HL-60 (cell line): Measurements from ENCODE around the gene G3BP2.
A peak's percentile ranks its signal among the peaks of the same experiment; 100 is the strongest.

ENCODE experiments used
- DNase-seq, 2 experiments: peaks; one replicate each; pipeline ENCODE4 v3.0.0-alpha.2; 2010 to 2020; ENCODE audit warnings: low read depth in 1 of 2, low spot score in 1 of 2
- H3K27ac ChIP-seq: fragments of 250-450 bp; sonication (Bioruptor Pico); replicated peaks from 2 replicates; pipeline ENCODE4 v1.5.1; 2020; ENCODE audit warnings: mild to moderate bottlenecking, moderate library complexity
- H3K27me3 ChIP-seq: fragments of 250-450 bp; sonication (Bioruptor Pico); 2 replicates; pipeline ENCODE4 v1.5.1; 2021; ENCODE audit warnings: mild to moderate bottlenecking, moderate library complexity; ENCODE audit not compliant: insufficient read depth, poor library complexity, severe bottlenecking
- H3K4me3 ChIP-seq: replicated peaks from 2 replicates; pipeline ENCODE4 v1.5.1; 2011; ENCODE audit warnings: mild to moderate bottlenecking, control low read depth, low read length; ENCODE audit not compliant: insufficient read depth
- GABPA ChIP-seq: IDR thresholded peaks from 2 replicates; pipeline ENCODE4 v1.6.1; 2012; ENCODE audit warnings: low read depth
- POLR2AphosphoS5 ChIP-seq: IDR thresholded peaks from 2 replicates; pipeline ENCODE4 v1.6.1; 2012; ENCODE audit warnings: low read depth
- SPI1 ChIP-seq: IDR thresholded peaks from 2 replicates; pipeline ENCODE4 v1.6.1; 2012; ENCODE audit warnings: low read depth, mild to moderate bottlenecking, borderline replicate concordance
- TF ChIP-seq, protein P1 (sequence below): IDR thresholded peaks from one replicate; pipeline ENCODE4 v1.5.1; 2011; ENCODE audit warnings: low read length, control low read depth, inconsistent platforms; ENCODE audit not compliant: insufficient read depth
- TF ChIP-seq, protein P2 (sequence below): IDR thresholded peaks from 2 replicates; pipeline ENCODE4 v1.6.1; 2012; ENCODE audit warnings: low read depth; ENCODE audit not compliant: insufficient replicate concordance

Gene G3BP2

DNA sequence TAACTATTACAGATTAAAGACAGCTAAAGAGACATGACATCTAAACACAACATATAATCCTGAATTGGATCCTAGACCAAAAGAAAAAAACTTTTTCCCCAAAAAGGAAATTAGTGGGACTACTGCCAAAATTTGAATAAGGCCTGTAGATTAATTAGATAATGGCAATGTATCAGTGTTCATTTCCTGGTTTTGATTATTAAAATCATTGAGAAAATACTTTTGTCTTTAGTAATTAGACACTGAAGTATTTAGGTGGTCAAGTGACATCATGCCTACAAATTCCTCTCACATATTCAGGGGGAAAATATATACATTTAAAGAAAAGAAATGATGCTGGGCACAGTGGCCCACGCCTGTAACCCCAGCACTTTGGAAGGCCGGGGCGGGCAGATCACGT lies 40.8 kb upstream of the G3BP2 start:
- Histone ChIP-seq H3K4me3 (no peak overlapping the region), H3K27me3 (no peaks in the 10 kb centered on the region), H3K27ac (no peak overlapping the region)
- no peak for DNase-seq
- TF ChIP-seq, protein P1, sequence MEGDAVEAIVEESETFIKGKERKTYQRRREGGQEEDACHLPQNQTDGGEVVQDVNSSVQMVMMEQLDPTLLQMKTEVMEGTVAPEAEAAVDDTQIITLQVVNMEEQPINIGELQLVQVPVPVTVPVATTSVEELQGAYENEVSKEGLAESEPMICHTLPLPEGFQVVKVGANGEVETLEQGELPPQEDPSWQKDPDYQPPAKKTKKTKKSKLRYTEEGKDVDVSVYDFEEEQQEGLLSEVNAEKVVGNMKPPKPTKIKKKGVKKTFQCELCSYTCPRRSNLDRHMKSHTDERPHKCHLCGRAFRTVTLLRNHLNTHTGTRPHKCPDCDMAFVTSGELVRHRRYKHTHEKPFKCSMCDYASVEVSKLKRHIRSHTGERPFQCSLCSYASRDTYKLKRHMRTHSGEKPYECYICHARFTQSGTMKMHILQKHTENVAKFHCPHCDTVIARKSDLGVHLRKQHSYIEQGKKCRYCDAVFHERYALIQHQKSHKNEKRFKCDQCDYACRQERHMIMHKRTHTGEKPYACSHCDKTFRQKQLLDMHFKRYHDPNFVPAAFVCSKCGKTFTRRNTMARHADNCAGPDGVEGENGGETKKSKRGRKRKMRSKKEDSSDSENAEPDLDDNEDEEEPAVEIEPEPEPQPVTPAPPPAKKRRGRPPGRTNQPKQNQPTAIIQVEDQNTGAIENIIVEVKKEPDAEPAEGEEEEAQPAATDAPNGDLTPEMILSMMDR = no peak
- TF ChIP-seq SPI1 (no peak), GABPA (no peak), POLR2AphosphoS5 (no peak)
- TF ChIP-seq, protein P2, sequence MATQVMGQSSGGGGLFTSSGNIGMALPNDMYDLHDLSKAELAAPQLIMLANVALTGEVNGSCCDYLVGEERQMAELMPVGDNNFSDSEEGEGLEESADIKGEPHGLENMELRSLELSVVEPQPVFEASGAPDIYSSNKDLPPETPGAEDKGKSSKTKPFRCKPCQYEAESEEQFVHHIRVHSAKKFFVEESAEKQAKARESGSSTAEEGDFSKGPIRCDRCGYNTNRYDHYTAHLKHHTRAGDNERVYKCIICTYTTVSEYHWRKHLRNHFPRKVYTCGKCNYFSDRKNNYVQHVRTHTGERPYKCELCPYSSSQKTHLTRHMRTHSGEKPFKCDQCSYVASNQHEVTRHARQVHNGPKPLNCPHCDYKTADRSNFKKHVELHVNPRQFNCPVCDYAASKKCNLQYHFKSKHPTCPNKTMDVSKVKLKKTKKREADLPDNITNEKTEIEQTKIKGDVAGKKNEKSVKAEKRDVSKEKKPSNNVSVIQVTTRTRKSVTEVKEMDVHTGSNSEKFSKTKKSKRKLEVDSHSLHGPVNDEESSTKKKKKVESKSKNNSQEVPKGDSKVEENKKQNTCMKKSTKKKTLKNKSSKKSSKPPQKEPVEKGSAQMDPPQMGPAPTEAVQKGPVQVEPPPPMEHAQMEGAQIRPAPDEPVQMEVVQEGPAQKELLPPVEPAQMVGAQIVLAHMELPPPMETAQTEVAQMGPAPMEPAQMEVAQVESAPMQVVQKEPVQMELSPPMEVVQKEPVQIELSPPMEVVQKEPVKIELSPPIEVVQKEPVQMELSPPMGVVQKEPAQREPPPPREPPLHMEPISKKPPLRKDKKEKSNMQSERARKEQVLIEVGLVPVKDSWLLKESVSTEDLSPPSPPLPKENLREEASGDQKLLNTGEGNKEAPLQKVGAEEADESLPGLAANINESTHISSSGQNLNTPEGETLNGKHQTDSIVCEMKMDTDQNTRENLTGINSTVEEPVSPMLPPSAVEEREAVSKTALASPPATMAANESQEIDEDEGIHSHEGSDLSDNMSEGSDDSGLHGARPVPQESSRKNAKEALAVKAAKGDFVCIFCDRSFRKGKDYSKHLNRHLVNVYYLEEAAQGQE = no peak

DNA sequence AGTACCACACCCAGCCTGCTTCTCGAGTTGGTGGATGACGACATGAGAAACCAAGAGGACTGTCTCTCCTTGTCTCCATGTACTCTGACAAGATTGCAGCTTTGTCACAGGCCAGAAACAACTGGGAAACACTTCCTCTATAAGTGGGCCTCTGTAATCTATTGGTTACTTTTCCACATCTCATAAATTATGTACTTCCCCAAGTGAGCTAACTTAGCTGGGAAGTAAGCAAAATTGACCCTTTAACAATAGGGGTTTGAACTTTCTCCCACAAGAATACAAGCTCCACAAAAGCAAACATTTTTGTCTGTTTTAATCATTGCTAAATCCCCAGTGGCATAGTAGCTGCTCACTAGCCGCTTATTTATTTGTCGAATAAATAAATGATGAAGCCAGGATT lies 37.0 kb upstream of the G3BP2 start:
- H3K27ac ChIP-seq = no peak overlapping the region
- no peak for DNase-seq
- H3K4me3 ChIP-seq = no peak overlapping the region
- H3K27me3 ChIP-seq = no peaks in the 10 kb centered on the region
- TF ChIP-seq SPI1 = peak; percentile 22; the same call in 1 of the 2 replicates
- TF ChIP-seq GABPA = no peak

DNA sequence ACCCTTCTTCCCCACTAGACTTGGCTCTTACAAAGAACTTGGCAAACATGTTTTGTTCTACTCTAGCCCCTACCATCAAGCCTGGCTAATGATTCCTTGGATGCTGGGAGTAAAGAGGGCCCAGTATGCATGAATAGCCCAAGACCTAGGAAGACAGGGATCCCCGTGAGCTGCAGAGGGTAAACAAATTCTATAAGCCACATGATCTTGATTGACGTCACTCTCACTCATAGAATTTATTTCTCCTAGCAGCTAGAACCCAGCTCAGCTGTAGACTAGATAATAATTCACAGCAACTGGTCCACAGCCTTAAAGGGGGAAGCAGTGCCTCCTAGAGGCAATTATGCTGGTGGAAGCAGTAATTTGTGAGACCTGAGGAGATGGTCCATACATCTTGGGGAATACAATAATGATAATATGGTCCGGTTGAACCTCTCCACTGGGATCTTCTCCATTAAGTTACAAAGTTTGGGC lies 35.0 kb upstream of the G3BP2 start:
- TF ChIP-seq, protein P2 = no peak
- TF ChIP-seq, protein P1 = peak; percentile 47
- Histone ChIP-seq H3K27ac (no peak overlapping the region), H3K27me3 (no peaks in the 10 kb centered on the region), H3K4me3 (no peak overlapping the region)
- peak in 1 of 2 experiments; percentile 31 for DNase-seq

DNA sequence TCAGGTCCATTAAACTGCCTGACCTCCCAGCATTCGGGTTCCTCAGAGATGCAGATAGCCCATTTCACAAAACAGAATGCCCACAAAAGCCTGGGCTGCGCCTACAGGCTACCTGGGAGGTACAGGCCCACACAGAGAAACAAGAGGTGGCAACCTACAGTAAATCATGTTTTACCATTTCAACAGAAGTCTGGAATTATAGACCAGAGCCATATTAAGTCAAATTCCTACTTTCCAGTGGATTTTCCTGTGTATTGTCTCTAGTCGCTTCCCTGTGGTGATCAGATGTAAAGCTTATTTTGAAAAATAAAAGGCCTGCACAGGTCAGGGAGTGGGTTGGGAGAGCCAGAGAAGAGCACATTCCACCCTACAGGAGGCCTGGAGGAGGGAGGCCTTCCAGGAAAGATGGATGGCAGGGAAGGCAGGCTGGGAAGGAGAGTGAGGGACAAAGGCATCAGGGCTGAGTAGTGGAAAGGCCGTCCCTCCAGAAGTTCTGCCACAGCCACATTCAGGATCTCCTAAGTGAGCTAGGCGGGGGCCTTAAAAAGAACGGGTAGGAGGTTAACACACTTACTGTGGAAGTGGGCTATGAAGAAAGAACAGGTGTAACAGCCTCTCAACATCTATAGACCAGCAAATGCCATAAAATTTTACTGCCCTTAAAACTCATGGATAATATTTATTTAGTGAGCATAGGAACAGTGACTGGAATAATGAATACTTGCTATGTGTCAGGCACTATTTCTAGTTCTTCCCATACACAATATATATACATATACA lies 32.2 kb upstream of the G3BP2 start:
- Histone ChIP-seq H3K27me3 (no peaks in the 10 kb centered on the region), H3K27ac (no peak overlapping the region), H3K4me3 (no peak overlapping the region)
- TF ChIP-seq, protein P1 = no peak
- TF ChIP-seq POLR2AphosphoS5 (no peak), GABPA (no peak), SPI1 (no peak)
- TF ChIP-seq, protein P2 = no peak
- DNase-seq = no peak
